ENCODE data around the gene HNRNPUL2.

- TF ChIP-seq CTCF (IDR thresholded peaks at IDR 0.05) (no peak), ZFX (IDR thresholded peaks at IDR 0.05; ENCODE audit: borderline replicate concordance) (no peak)
Measured at GRCh38 chr11:62770778-62771143, 43.5 kb upstream of the HNRNPUL2 start.
